Activated T-helper 1 cell treated with anti-CD3 and anti-CD28 coated beads, Interleukin-2, amount 50 U/mL, for 16 hours (primary cell): ENCODE results near the gene TRABD.

Experiments
- DNase-seq, 2 donors: peaks; one replicate each; pipeline ENCODE4 v3.0.0-alpha.2; 2020; ENCODE audit warnings: low read depth in 1 of 2, low spot score in 1 of 2

Gene TRABD

DNA sequence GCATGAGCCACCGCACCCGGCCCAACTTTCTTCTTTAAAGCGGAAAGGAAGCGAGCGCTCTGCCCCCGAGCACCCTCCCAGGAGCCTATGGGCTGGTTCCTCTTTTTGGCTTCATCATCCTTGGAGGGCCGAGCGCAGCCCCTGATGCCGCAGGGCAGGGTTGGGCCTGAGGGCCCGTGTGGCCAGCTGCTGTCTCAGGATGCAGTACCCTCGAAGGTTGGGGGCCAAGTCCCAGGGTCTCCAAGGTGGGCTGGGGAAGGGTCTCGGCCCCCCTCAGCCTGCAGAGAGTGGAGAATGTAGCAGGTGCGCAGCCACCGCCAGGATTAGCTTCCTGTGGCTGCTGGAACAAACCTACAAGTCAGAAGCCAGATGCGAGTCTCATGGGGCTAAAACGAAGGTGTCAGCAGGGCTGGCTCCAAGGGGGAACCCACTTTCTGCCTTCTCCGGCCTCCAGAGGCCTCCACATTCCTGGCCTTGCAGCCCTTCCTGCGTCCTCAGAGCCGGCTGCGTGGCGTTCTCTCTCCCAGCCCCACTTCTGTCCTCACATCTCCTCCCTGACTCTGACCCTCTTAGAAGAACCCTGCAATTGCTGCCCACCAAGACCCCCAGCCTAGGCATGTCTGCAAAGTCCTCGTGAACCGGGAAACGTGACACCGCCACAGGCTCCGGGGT lies 12.3 kb upstream of the TRABD start:
- DNase-seq: no peak

GRCh38 chr22:50173983-50174355 lies 11.7 kb upstream of the TRABD start:
- DNase-seq: no peak

DNA sequence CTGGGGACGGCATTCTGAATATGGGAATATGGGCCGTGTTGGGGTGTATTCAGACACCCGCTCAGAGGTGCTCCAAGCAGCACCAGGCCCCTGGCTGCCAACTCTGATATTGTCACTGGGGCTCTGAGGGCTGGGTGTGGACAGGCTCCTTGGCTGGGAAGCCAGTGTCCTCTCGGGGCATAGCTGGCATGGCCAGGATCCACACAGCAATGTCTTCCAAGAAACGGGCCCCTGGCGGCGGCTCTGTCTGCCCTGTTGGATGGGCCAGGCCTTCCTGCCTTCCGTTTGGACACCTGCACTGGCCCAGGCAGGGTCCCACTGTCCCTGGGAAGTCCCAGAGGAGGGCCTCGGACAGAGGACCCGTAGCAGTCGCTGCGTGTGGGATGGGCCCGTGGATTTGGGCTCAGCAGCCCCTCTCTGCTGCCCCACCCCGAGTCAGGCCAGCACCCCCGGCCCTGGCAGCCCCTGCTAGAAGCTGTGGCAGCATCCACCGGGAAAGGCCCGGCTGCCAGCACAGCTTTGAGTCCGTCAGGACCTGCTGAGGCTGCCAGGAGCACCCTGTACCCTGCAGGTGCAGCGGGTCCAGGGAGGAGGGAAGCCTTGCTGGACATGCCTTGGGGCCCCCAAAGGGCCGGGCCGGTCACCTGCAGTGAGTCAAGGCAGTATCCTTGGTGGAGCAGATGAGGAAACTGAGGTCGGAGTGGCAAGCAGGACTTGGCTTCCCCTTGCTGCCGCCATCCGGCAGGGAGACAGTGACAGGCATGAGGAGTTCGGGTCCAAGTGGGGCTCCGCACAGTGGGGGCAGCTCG lies 11.1 kb upstream of the TRABD start:
- no peak for DNase-seq

DNA sequence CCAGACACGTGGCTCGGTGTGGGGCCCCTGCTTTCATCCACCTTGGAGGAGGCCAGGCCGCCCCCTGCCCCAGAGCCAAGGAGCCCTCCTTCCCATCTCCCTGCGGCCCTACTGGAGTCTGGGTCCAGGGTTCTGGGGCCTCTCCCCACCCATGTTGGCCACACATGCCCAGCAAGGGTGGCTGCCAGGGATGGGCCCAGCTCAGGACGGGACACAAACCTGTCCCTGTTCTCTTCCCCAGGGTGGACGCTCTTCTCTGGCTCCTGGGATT lies 10.6 kb upstream of the TRABD start:
- DNase-seq: no peak

- no peak for DNase-seq
Measured at GRCh38 chr22:50175921-50176849, 9.5 kb upstream of the TRABD start.

DNA sequence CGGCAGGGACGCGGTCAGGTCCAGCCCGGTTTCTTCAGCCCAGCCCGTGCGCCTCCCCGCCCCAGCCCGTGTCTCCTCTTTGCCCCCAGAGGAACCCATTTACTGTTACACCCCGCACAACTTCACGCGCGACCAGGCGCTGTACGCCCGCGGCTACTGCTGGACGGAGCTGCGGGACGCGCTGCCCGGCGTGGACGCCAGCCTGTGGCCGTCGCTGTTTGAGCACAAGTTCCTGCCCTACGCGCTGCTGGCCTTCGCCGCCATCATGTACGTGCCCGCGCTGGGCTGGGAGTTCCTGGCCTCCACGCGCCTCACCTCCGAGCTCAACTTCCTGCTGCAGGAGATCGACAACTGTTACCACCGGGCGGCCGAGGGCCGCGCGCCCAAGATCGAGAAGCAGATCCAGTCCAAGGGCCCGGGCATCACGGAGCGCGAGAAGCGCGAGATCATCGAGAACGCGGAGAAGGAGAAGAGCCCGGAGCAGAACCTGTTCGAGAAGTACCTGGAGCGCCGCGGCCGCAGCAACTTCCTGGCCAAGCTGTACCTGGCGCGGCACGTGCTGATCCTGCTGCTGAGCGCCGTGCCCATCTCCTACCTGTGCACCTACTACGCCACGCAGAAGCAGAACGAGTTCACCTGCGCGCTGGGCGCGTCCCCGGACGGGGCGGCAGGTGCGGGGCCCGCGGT lies 8.7 kb upstream of the TRABD start:
- DNase-seq: no peak

DNA sequence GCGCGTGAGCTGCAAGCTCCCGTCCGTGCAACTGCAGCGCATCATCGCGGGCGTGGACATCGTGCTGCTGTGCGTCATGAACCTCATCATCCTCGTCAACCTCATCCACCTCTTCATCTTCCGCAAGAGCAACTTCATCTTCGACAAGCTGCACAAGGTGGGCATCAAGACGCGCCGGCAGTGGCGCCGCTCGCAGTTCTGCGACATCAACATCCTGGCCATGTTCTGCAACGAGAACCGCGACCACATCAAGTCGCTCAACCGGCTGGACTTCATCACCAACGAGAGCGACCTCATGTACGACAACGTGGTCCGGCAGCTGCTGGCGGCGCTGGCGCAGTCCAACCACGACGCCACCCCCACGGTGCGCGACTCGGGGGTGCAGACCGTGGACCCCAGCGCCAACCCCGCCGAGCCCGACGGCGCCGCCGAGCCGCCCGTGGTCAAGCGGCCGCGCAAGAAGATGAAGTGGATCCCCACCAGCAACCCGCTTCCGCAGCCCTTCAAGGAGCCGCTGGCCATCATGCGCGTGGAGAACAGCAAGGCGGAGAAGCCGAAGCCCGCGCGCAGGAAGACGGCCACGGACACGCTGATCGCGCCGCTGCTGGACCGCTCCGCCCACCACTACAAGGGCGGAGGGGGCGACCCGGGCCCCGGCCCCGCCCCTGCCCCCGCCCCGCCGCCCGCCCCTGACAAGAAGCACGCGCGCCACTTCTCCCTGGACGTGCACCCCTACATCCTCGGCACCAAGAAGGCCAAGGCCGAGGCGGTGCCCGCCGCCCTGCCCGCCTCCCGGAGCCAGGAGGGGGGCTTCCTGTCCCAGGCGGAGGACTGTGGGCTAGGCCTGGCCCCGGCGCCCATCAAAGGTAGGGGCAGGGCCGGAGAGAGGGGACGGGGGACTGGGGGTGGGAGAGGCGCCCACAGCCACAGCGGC lies 7.9 kb upstream of the TRABD start:
- no peak for DNase-seq

DNA sequence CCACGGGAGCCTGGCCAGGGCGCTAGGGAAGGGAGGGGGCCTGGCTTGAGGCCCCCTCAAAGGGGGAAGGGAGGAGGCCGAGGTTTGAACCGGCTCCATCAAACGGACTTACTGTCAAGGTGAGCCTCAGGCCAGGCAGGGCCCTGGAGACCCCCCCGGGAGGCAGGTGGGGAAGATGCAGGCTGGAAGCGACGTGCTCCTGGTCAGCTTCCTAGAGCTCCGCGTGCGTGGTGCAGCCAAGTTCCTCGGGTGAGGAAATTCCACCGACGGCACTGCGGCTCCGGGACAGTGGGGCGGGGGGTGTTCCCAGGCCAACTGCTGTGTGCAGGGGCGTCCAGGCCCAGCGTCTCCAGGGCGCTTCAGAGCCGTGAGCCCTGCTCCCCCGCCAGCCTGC lies 7.2 kb upstream of the TRABD start:
- no peak for DNase-seq

DNA sequence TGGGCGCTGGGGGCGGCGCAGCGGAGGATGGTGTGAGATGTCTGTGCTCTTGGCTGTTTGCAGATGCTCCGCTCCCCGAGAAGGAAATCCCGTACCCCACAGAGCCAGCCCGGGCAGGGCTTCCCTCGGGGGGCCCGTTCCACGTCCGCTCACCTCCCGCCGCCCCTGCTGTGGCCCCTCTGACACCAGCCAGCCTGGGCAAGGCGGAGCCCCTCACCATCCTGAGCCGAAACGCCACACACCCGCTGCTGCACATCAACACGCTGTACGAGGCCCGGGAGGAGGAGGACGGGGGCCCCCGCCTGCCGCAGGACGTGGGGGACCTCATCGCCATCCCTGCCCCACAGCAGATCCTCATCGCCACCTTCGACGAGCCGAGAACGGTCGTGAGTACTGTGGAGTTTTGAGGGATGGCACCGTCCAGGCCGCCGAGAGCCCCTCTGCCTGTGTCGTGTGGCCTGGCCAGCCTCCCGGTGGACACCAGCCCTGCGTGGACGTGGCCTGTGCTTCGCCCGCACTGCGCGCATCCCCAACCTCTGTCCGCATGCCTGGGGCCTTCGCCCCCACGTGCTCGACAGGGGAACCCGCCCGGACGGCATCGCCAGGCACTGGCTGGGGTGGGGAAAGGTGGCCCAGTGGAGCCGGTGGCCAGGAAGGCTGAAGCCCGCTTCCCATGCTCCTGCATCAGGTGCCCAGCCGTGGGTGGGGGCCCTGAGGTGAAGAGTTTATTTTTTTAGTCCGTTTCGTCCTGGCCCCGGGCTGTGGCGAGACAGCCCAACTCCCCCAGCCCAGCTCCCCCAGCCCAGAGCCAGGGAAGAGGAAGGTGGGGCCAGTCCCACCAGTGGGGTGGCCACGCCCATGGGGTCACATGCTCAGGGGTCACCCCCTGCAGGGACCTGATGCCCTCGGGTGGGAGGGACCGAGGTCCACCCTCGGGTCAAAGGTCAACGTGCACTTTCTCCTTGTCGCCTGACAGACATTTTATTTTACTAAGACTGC lies 6.5 kb upstream of the TRABD start:
- no peak for DNase-seq

DNA sequence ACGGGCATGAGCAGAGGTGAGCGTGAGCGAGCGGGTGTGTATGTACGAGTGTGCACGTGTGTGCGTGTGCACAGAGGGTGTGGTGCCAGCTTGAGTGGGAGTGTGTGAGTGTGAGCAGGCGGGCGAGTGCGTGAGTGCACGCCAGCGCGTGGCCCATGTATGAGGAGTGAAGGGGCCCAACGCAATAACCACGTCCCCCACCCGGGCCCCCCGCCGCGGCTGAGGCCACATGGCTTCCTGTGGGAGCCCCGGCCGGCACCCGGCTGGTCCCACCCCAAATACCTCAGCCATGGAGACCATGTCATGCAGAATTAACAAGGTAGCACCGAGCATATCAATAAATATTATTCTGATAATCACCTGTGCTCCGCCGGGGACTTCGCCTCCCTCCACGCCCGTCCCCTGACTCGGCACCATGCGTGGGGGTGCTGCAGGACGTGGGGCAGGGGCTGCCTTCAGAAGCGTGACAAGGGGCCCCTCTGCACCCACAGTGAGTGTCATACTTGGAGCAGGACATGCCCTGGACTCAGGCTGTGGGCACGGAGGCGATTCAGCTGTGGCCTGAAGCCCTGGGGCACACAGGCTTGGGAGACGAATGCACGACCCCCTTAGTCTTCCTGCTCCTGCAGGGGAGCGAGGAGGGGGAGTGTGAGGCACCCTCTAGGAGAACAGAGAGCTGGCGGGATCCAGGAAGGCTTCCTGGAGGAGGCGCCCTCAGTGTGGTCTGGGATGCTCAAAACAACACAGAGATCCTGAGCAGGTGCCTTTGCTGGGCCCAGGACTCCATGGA lies 5.6 kb upstream of the TRABD start:
- DNase-seq: no peak

GRCh38 chr22:50180727-50181521 lies 4.8 kb upstream of the TRABD start:
- DNase-seq: no peak

DNA sequence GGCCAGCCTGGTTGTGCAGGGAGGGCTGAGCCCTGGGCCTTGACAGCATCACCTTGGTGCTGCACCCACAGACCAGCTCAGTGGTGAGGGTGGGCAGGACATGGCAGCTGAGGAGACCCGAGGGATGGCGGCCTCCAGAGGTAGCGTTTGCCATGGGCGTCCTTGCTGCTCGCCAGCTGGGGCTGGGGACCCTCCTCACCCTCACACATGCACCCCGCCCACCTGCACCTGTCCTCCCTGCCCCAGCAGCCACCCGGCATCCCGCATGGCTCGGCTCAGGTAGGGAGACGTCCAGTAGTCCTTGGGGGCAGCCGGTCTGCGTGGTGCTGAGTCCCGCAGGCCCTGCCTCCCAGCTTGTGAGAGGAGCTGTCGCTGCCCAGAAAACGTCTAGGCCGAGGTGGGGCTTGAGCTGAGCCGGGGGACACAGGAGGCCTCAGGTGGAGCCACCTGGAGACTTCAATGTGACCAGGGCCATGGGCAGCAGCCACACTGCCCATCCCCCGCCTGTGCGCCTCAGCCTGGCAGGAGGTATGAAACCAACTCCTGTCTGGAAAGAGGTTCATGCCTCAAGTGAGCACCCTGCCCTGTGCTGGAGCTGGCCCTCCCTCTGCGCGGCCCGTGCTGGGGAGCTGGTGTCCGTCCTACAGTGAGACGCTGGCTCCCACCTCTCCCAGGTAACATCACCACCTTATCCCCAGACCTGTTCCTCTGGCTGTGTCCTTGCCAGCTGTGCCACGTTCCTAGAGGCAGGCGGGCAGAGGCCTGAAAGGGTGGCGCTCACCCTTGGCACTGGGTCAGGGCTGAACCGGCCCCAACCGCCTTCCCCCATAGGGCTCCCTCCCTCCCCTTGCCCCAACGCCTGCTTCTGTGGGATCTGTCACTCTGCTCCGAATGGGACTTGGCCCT lies 3.3 kb upstream of the TRABD start:
- DNase-seq: no peak

DNA sequence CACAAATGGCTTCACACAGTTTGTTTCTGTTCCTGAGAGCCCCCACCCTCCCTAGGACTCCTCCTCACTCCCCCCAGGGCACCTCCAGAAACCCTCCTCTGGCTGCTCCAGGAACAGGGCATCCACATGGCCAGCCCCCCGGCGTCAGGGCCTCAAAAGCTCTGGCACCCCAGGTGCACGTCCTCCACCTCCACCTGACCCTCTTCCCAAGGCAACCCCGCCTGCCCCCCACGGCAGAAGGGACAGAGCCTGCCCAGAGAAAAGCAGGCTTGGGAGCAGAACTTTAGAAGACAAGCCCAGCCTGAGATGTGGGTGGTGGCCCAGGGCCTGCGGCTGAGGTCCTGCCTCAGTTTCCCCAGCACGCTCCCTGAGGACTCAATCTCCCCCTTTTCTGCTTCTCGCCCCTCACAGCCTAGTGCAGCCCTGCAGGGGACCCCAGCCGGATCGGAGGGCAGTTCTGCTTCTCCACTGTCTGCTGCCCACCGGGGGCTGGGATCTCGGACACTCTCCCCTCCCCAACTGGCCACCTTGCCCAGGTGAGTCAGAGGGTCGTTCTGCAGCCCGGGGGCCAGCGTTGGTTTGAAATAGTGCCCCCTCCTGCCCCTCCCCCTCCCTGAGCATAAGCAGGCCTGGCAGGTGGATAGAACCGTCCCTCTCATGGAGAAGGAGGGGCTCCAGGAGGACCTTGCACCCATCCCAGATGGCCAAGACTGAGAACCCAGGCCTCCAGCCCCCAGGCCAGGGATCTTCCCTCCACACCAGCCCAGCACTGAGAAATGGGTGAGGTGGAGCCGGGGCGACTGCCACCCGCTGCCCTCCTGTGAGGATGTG lies 2.4 kb upstream of the TRABD start:
- DNase-seq: no peak

GRCh38 chr22:50184004-50184901 lies 1.5 kb upstream of the TRABD start:
- DNase-seq: no peak
